CD4-positive, alpha-beta T cell (primary cell): ENCODE data around the gene MEP1B. TPM values are rescaled to one million over a fixed set of nuclear protein-coding genes. Genes with fewer than 3 reads are reported as not detected.

ENCODE experiments used
- ATAC-seq: fragments of 200-7000 bp; cut with Tn5 transposase; one replicate; pipeline ENCODE4 v1.10.0; 2022; ENCODE audit warnings: mild to moderate bottlenecking; ENCODE audit not compliant: poor library complexity
- CTCF ChIA-PET: fragments of 350-600 bp; sonication (Branson Sonifier 250); formaldehyde crosslinking; loops from one replicate; lab custom pipeline; 2021; ENCODE audit warnings: antibody characterized with exemption, inconsistent platforms; lab: Charles Lee
- POLR2A ChIA-PET: fragments of 350-600 bp; sonication (Branson Sonifier 250); formaldehyde crosslinking; loops from one replicate; lab custom pipeline; 2021; ENCODE audit warnings: antibody characterized with exemption, inconsistent platforms; lab: Charles Lee
- DNase-seq, 14 experiments: peaks; one replicate each; pipeline ENCODE4 v3.0.0-alpha.2; 2013 to 2020; ENCODE audit warnings: mixed read lengths in 2 of 14
- H3K27ac ChIP-seq, 2 donors: one replicate each; pipeline versions ENCODE4 v1.5.1 to v1.7.0; 2013; ENCODE audit warnings: low read length in 2 of 2, low read depth in 1 of 2, mild to moderate bottlenecking in 1 of 2
- H3K27me3 ChIP-seq, 2 experiments: 1 replicate in 1 of 2; 2 replicates in 1 of 2; pipeline versions ENCODE4 v1.6.1 to v1.7.0; 2013; ENCODE audit warnings: low read length in 2 of 2, control low read depth in 1 of 2, mild to moderate bottlenecking in 1 of 2, moderate library complexity in 1 of 2; ENCODE audit not compliant: insufficient read depth in 2 of 2, control insufficient read depth in 1 of 2
- H3K36me3 ChIP-seq: one replicate; pipeline ENCODE4 v1.6.1; 2013; ENCODE audit warnings: low read length, control low read depth; ENCODE audit not compliant: insufficient read depth
- H3K4me1 ChIP-seq: one replicate; pipeline ENCODE4 v1.6.1; 2013; ENCODE audit warnings: low read length, control low read depth; ENCODE audit not compliant: insufficient read depth
- H3K4me3 ChIP-seq: one replicate; pipeline ENCODE4 v1.5.1; 2013; ENCODE audit warnings: mild to moderate bottlenecking, low read length, moderate library complexity
- H3K9me3 ChIP-seq, 2 experiments: 1 replicate in 1 of 2; 2 replicates in 1 of 2; pipeline versions ENCODE4 v1.6.1 to v1.7.0; 2013; ENCODE audit warnings: low read length in 2 of 2, mild to moderate bottlenecking in 2 of 2, control low read depth in 1 of 2, moderate library complexity in 1 of 2; ENCODE audit not compliant: control insufficient read depth in 1 of 2, insufficient read depth in 1 of 2
- H3K27ac Mint-ChIP-seq: one replicate; pipeline ENCODE4 v1.8.0; 2020; ENCODE audit warnings: mixed read lengths
- H3K27me3 Mint-ChIP-seq: one replicate; pipeline ENCODE4 v1.8.0; 2021; ENCODE audit warnings: mixed read lengths
- H3K36me3 Mint-ChIP-seq: one replicate; pipeline ENCODE4 v1.8.0; 2021; ENCODE audit warnings: low read depth, mixed read lengths
- H3K4me1 Mint-ChIP-seq: one replicate; pipeline ENCODE4 v1.8.0; 2021; ENCODE audit warnings: low read depth, mixed read lengths
- H3K4me3 Mint-ChIP-seq: one replicate; pipeline ENCODE4 v1.8.0; 2020; ENCODE audit warnings: mild to moderate bottlenecking, mixed read lengths
- H3K9me3 Mint-ChIP-seq: one replicate; pipeline ENCODE4 v1.8.0; 2020; ENCODE audit warnings: mixed read lengths
- intact Hi-C, 2 experiments: fragments of 100-400 bp; cut with DNase I in 1 of 2; cut with micrococcal nuclease in 1 of 2; formaldehyde crosslinking; loops; one replicate each; pipeline versions ENCODE4 v1.15.1 to v1.9.0; 2023 to 2025; cut with DNase I, micrococcal nuclease
- polyA plus RNA-seq, 2 donors: library from polyadenylated mRNA; unstranded; fragments of 120-200 nt; gene quantifications; one replicate each; pipeline ENCODE4 v1.2.1, GENCODE V29; 2013
- total RNA-seq, 174 experiments: library from RNA in 2 of 174; stranded (reverse) in 2 of 174; gene quantifications; one replicate each; pipeline ENCODE4 v1.2.3 and lab custom pipeline; 2021 to 2026
- TF ChIP-seq, protein P1 (sequence below): fragments of 200-600 bp; IDR thresholded peaks from one replicate; pipeline ENCODE4 v1.8.0; 2022; ENCODE audit warnings: antibody characterized with exemption, mild to moderate bottlenecking

The MEP1B gene
- not detected for total RNA-seq
- 0.11 TPM for polyA plus RNA-seq (2013, experiment 1 of 2)
- polyA plus RNA-seq (2013, experiment 2 of 2): 0.08 TPM
- 0 to 0.33 (median 0.07) reads per million in 172 experiments for total RNA-seq (lab: John Stamatoyannopoulos, UW)

DNA sequence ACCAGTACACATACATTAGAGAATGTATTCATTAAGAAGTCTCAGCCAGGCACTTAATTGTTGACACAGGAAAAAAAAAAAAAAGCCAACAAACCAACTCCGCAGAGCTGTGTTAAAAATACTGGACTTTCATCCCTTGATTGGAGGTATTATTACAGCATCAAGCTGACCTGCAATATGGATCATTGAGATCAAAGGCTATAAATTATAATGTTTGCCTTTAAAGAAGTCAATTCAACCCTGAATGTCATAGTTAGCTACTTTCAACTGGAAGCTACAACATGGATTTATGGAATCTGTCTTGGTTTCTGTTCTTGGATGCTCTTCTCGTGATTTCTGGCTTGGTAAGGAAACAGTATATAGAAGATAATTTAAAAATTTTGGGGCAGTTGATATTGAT is at the start of gene MEP1B:
Gene MEP1B (plus strand): TSS at position 250 of the 400 bp plus-strand sequence. CDS start 32 bp downstream, at position 282.
- no peaks in the 10 kb centered on the region for H3K36me3 ChIP-seq
- no peaks in the 10 kb centered on the region for H3K4me1 ChIP-seq
- Mint-ChIP-seq H3K36me3 (no peaks in the 10 kb centered on the region), H3K27ac (no peak within 1 kb of the TSS), H3K4me1 (no peaks in the 10 kb centered on the region), H3K4me3 (no peak within 1 kb of the TSS), H3K27me3 (peaks cover 35% of the 10 kb centered on the region), H3K9me3 (peaks cover 6% of the 10 kb centered on the region)
- H3K4me3 ChIP-seq: no peak within 1 kb of the TSS
- POLR2A ChIA-PET: no interaction called here
- intact Hi-C loops: no loop called here
- no peaks in the 10 kb centered on the region for H3K27me3 ChIP-seq
- H3K9me3 ChIP-seq: peaks cover 0 to 4% of the 10 kb centered on the region in 2 experiments
- TF ChIP-seq, protein P1, sequence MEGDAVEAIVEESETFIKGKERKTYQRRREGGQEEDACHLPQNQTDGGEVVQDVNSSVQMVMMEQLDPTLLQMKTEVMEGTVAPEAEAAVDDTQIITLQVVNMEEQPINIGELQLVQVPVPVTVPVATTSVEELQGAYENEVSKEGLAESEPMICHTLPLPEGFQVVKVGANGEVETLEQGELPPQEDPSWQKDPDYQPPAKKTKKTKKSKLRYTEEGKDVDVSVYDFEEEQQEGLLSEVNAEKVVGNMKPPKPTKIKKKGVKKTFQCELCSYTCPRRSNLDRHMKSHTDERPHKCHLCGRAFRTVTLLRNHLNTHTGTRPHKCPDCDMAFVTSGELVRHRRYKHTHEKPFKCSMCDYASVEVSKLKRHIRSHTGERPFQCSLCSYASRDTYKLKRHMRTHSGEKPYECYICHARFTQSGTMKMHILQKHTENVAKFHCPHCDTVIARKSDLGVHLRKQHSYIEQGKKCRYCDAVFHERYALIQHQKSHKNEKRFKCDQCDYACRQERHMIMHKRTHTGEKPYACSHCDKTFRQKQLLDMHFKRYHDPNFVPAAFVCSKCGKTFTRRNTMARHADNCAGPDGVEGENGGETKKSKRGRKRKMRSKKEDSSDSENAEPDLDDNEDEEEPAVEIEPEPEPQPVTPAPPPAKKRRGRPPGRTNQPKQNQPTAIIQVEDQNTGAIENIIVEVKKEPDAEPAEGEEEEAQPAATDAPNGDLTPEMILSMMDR: no peak
- CTCF ChIA-PET: no interaction called here
- DNase-seq (no peak), ATAC-seq (no peak)
- H3K27ac ChIP-seq: no peak within 1 kb of the TSS

GRCh38 chr18:32148185-32148870 is 41.5 kb upstream of the MEP1B start:
- Mint-ChIP-seq H3K27me3 (no peaks in the 10 kb centered on the region), H3K9me3 (no peaks in the 10 kb centered on the region), H3K4me1 (no peaks in the 10 kb centered on the region), H3K4me3 (no peak overlapping the region), H3K36me3 (no peaks in the 10 kb centered on the region), H3K27ac (no peak overlapping the region)
- Histone ChIP-seq H3K4me1 (no peaks in the 10 kb centered on the region), H3K27me3 (no peaks in the 10 kb centered on the region), H3K4me3 (no peak overlapping the region), H3K27ac (no peak overlapping the region), H3K36me3 (no peaks in the 10 kb centered on the region), H3K9me3 (no peaks in the 10 kb centered on the region)
- no peak for ATAC-seq
- DNase-seq: no peak
- POLR2A ChIA-PET: no interaction called here
- intact Hi-C loops: no loop called here
- TF ChIP-seq, protein P1: no peak
- CTCF ChIA-PET: no interaction called here

DNA sequence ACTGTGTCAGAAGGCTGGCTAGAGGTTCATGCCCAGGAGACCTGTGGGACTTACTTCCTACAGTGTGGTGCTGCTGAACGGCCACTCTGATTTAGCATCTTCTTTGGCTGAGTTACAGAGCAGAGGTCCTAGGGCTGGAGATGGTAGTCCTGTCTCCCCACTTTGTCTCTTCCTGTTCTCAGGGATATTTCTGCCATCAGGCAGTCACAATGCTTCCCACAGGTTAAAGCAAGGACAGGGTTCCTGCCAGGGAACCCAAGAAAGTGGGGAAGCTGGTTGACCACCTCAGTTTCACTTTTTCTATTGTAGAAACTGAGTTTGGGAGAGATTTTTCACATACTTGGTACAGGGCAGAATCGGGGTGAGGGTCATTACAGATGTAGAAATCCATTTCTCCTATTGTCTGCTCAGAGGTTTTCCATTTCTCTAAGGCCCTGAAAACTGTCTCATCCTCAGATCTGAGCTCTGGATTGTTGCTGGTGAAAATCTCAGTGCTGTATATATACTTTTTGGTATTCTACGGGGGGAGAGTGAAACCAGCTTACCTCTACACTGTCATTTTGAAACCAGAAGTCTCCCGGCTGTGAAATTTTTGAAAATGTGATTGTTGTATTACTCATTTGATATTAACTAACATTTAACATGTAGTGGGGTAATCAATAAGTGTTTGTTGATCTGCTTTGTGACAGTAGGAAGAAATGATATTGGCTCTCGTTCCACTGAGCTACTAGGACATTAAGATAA is 37.0 kb upstream of the MEP1B start:
- ATAC-seq (no peak), DNase-seq (no peak)
- ChIA-PET POLR2A (no interaction called here), CTCF (interaction anchor here (1.0 kb wide), 1 partner anchor 399 kb away, joined by 3 read pairs; no protein-coding TSS in a partner anchor)
- Histone ChIP-seq H3K27me3 (peaks cover 0 to 3% of the 10 kb centered on the region in 2 experiments), H3K4me3 (no peak overlapping the region), H3K36me3 (no peaks in the 10 kb centered on the region), H3K27ac (no peak overlapping the region), H3K4me1 (no peaks in the 10 kb centered on the region), H3K9me3 (no peaks in the 10 kb centered on the region)
- Mint-ChIP-seq H3K4me1 (peaks cover 1% of the 10 kb centered on the region), H3K27me3 (peaks cover under 1% of the 10 kb centered on the region), H3K27ac (no peak overlapping the region), H3K9me3 (no peaks in the 10 kb centered on the region), H3K4me3 (no peak overlapping the region), H3K36me3 (no peaks in the 10 kb centered on the region)
- intact Hi-C loops: loop anchor here in 1 of 2 experiments (10.0 kb wide), 1 partner anchor 322 kb away; the partner anchor contains the start of gene GAREM1
- TF ChIP-seq, protein P1: no peak
